Activated CD8-positive, alpha-beta memory T cell treated with anti-CD3 and anti-CD28 coated beads for 4 hours (primary cell): ENCODE results near the gene HOGA1.
"Not testable (repeated sequence)": the region's sequence is repeated elsewhere in the genome, so short reads cannot be mapped to it uniquely, and the experiment has no call there.

Experiments used
- DNase-seq, 2 donors: peaks; one replicate each; pipeline ENCODE4 v3.0.0-alpha.2; 2020; ENCODE audit warnings: low read depth in 2 of 2

HOGA1 gene

DNA sequence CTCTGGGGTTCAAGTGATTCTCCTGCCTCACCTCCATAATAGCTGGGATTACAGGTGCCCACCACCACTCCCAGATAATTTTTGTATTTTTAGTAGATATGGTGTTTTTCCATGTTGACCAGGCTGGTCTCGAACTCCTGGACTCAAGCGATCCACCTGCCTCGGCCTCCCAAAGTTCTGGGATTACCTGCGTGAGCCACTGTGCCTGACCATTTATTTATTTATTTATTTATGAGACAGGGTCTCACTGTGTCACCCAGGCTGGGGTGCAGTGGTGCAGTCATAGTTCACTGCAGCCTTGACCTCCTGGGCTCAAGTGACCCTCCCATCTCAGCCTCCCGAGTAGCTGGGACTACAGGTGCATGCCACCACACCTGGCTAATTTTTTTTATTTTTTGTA lies 29.9 kb upstream of the HOGA1 start:
- not testable (repeated sequence) for DNase-seq

DNA sequence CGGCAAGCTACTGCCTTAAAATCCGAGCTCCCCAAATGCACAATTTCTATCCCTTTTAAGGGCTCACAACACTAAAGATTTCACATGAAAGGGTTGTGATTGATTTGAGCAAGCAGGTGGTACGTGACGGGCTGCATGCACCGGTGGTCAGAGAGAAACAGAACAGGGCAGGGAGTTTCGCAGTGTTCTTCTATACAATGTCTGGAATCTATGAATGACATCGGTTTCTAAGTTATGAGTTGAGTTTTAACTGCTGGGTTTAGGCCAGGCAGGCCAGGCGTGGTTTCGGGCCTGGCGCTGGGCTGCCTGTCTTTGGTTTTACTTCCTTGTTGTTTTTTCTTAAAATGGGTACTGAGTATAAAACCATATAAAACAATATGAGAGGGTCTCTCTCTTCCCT lies 28.6 kb upstream of the HOGA1 start:
- not testable (repeated sequence) for DNase-seq

DNA sequence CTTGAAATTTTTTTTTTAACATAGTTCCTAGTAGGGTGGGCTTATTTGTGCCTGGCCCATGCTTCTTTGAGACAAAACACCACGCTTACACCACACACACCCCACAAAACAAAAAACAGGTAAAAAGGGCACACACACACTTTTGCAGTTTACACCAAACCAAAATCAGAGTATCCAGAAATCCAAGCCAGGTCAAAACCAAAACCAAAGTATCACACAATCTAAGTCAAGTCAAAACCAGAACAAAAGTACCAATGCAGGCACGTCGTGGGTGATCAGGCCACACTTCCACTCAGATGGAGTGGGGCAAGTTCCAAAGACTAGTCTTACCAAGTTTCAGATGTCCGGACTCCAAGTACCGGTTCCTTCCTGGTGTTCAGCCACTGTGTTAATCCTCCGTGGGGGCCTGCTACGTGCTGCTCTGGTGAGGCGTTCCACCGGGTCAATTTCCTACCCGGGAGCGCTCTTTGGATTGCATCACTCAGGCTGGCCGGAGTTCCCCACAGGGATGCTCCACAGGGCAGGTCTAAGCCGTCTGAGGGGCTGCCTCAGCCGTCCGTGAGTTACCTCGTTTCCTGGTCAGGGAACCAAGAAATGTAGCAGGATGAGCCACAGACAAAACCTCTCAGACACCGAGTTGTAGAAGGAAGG lies 23.3 kb upstream of the HOGA1 start:
- not testable (repeated sequence) for DNase-seq

DNA sequence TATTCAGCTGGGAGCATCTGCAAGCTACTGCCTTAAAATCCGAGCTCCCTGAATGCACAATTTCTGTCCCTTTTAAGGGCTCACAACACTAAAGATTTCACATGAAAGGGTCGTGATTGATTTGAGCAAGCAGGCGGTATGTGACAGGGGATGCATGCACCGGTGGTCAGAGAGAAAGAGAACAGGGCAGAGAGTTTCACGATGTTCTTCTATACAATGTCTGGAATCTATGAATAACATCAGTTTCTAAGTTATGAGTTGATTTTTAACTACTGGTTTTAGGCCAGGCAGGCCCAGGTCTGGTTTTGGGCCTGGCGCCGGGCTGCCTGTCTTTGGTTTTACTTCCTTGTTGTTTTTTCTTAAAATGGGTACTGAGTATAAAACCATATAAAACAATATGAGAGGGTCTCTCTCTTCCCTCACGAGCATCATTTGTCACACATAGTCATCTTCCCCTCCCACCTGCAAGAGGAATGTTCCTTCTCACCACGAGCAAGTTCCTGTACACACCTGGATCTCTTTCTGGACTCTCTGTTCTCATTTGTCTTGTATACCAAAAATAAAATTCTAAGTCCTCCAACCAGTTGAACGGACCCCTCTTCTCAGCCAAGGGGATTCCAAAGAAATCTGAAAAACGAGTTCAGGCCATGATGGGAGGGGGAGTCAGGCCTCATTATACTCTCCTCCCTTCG lies 22.7 kb upstream of the HOGA1 start:
- not testable (repeated sequence) for DNase-seq

GRCh38 chr10:97562329-97562728 lies 21.9 kb upstream of the HOGA1 start:
- not testable (repeated sequence) for DNase-seq

DNA sequence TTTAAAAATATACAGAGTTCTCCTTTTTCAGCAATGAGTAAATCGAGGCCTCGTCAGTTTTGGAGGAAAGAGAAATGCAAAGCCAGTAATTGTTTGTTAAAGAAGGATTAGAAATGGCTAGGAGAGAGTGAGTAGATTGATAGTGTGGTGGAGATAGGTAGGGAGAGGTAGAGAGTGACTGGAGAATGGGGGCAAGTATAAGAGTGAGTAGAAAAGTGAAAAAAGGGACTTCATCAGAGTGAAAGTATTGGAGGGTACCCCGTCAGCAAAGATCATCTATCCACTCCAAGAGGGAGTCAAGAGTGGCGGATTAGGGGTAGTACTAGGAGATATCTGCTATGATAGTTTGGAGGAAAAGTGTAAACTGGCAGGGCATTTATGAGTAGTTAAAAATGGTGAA lies 20.9 kb upstream of the HOGA1 start:
- DNase-seq = no peak

DNA sequence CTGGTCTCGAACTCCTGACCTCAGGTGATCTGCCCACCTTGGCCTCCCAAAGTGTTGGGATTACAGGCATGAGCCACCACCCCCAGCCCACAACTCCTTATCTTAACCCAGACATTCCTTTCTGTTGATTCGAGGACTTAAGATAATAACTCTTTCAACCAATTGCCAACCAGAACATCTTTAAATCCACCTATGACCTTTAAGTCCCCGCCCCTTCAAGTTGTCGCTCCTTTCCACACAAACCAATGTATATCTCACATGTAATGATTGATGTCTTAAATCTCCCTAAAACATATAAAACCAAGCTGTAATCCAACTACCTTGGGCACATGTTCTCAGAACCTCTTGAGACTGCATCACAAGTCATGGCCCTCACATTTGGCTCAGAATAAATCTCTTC lies 19.4 kb upstream of the HOGA1 start:
- DNase-seq = no peak

DNA sequence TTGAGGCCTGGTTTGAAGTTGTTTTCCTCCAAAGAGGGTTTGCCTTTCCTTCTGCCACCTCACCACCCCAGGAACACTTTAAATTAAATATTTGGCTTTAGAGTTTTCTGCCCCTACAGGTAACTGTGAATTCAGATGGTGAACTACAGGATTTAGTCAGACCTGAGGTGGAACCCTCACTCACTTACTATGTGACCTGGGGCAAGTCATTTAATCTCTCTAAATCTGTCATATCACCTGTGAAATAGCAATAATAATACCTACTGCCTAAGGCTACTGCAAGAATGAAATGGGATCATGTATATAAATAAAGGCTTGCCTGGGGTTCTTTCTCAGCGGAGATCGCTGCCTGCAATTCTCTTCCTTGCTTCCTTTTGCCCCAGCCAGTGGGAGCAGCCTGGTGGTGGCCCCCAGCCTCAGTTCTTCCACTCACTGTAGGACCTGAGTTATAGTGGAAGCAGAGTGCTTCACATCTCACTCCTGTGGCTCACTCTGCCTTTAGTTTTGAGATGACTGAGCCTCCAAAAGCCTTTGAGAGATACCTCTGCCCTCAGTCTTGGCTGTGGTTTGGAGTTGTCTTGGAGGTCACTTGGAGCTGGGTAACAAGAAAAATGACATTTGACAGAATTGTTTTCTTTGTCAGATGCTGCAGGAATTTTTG lies 17.7 kb upstream of the HOGA1 start:
- no peak for DNase-seq

DNA sequence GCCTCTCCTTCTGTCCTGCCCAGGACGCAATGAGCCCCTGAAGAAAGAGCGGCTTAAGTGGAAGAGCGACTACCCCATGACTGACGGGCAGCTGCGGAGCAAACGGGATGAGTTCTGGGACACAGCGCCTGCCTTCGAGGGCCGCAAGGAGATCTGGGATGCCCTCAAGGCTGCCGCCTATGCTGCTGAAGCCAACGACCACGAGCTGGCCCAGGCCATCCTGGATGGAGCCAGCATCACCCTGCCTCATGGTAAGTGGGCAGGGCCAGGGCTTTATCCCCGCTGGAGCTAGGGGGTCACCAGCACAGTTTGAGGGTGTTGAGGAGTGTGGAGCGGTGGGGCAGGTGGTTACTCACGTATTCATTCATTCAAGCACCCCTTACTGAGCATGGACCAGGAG lies 16.3 kb upstream of the HOGA1 start:
- DNase-seq = no peak

- DNase-seq = no peak
Measured at GRCh38 chr10:97570146-97570788, 13.9 kb upstream of the HOGA1 start.

DNA sequence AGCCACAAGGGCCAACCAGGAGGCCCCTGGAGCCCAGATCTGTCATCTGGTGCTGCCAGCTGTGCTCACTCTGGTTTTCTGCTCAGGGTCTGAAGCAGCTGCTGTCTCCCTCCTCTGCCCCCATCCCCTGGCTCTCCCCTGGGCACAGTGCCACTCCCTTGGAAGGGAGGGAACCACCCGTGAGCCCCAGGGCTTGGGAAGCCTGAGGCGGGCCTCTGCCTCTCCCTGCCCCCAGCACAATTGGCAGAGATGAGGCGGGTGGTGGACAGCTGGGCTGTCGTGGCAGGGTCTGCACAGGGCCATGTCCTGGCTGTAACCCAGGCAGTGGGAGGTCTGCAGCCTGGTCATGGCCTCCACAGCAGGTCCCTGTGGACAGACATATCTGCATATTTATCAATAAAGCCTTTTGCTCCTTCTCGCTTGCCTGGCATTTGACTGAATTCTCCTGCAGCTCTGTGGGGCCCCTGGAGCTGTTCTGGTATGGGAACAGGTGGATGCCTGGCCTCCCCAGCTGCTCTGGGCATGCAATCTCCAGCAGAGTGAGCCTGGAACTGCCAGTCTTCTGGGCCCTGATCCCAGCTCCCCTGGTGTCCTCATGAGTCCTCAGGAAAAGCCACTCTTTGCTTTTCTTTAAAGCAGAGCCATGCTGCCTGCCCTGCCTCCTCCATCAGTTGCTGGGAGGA lies 13.3 kb upstream of the HOGA1 start:
- DNase-seq = no peak

DNA sequence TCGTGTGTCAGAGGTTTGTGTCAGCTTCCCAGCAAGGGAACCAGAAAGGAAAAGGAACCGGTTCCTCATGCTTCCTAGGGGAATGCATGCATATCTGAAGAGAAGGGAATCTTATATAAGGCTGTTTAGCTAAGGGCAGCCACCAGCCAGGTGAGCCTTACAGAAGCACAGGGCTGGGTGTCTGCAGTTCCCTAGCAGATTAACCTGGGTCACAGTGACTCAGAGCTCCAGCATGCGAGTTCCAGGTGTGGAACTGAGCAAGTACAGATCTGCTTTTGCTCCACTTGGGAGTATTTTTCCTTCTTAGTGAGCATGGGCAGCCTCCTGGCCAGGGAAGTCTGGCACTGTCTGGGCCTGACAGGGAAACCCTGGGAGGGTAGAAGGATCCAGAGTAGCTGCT lies 12.6 kb upstream of the HOGA1 start:
- DNase-seq = no peak

DNA sequence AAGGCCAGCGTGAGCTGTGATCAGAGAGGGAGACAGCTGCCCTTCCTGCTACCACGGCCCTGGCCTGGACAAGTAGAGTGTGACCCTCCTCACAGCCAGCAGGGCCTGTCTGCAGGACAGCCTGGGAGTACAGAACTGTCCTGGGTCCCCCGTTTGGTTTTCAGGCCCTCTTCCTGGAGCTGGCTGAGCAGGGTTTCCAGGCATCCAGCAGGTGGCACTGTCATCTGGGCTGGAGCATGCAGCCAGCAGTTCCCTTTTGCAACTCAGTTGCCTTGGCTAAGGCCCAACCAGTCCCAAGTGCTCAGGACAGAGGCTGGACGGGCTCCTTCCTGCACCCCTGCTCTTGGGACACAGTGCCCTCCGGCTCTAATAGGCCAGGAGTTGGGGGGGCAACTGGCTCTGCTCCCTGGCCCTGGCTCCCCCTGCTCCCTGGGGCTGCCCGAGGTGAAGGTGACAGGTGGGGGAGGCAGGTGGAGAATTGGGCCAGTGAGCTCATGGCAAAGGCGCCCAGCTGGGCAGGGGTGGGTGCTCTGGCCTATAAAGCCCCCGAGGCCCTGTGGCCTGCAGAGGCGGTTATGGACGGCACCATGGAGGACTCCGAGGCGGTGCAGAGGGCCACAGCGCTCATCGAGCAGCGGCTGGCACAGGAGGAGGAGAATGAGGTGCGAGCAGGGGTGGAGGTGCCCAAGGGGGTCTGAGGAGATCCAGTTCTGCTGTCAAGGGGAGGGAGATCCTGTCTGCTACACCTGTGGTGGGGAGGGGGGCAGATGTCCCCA lies 11.8 kb upstream of the HOGA1 start, which contains the start of gene ANKRD2:
TSS of gene ANKRD2 (plus strand) at position 566 of the 776 bp plus-strand sequence. CDS start at position 576, 10 bp downstream.
- DNase-seq = peak; percentile 7 to 15

DNA sequence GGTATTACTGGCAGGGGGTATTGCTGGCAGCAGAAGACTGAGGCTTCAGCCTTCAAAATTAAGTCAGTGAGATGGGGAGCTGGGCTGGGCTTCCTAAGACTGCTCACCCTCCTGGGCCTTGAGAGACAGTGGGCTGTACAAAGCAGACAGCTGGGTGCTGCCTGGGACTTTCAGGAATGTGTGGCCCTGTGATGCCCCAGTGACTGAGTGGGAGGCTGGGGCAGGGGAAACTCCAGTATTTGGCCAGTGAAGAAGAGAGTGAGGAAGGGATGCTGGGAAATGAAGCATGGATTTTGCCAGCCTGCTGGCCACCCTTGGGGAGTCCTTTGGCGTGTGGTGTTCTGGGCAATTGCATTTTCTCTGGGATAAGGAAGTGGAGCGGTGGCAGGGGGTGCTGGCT lies 11.2 kb upstream of the HOGA1 start:
- DNase-seq = no peak

DNA sequence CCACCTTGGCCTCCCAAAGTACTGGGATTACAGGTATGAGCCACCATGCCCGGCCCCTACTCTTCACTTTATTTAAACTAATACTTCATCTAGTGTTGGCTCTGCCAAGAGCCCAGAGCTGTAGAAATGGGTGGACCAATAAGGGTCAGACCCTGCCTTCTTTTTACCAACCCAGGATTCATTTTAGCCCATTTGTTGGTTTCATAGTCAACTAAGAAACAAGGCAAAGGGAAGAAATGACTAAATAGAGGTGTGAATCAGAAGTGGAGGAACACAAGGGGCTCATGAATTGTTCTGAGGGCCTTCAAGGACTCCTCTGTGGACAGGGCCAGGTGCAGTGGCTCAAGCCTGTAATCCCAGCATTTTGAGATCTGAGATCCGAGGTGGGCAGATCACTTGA lies 10.5 kb upstream of the HOGA1 start:
- DNase-seq = no peak

DNA sequence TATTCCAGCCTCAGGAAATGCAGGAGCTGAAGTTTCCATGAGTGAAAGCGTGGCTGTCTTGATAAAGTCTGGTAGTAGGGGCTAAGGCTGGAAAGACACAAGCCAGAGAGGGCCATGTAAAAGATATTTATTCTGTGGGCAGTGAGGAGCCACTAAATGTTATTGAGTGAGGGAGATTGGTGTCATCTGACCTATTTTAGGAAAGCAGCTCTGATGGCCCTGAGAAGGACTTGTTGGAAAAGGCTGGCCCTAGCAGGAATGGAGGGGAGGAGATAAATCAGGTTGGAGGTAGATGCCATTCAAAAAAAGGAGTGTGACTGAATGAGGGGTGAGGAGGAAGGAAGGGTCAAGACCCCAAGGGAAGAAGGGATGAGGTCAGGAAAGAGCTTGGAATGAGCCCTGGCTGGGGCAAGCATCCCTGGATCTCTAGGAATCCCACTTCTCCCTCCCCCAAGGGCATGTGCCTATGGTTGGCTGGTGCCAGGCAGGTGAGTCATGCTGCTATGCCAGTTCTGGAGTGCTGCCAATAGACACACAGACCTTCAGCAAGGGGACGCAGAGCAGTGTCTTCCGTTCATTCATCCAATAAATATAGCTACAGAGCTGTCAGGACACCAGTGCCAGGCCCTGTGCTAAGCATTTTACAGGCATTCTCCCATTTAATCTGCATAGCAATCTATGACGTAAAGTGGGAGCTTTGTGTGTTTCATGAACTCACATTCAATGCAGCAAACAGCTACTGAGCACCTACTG lies 9.6 kb upstream of the HOGA1 start:
- no peak for DNase-seq

GRCh38 chr10:97575127-97575668 lies 9.0 kb upstream of the HOGA1 start:
- DNase-seq = no peak

GRCh38 chr10:97576487-97576886 lies 7.7 kb upstream of the HOGA1 start:
- DNase-seq = not testable (repeated sequence)

DNA sequence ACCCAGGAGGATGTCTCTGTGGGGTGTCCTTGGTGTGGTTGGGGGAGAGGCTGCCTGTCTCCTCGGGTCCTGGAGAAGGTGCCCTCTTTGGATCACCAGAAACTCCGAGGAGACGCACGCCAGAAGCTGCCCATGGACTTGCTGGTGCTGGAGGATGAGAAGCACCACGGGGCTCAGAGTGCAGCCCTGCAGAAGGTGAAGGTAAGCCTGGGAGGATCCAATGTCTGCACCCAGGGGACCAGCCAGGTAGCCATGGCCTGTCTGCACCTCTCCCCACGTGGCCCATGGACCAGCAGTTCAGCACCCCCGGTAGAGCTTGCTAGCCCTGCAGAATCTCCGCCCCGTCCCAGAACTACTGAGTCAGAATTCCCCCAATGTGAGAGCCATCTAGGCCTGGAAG lies 6.5 kb upstream of the HOGA1 start:
- DNase-seq = no peak
